Hippocampal formation (tissue), 2 donors: ENCODE results near the gene SLC23A3.

ENCODE experiments used
- DNase-seq, 2 donors: peaks; one replicate each; lab custom pipeline; 2025; lab: John Stamatoyannopoulos, UW

Gene SLC23A3

GRCh38 chr2:219140722-219141121 is 29.1 kb downstream of the SLC23A3 start:
- DNase-seq: no peak

GRCh38 chr2:219133976-219134375 is 35.9 kb downstream of the SLC23A3 start:
- no peak for DNase-seq

- no peak for DNase-seq
These were observed 38.1 kb downstream of the SLC23A3 start for GRCh38 chr2:219131744-219132143.

GRCh38 chr2:219131327-219131726 is 38.5 kb downstream of the SLC23A3 start:
- no peak for DNase-seq

- DNase-seq: no peak
These were observed 40.2 kb downstream of the SLC23A3 start for GRCh38 chr2:219129589-219129988.

GRCh38 chr2:219128396-219128795 is 41.4 kb downstream of the SLC23A3 start:
- no peak for DNase-seq

- DNase-seq: no peak
These were observed 42.7 kb downstream of the SLC23A3 start for GRCh38 chr2:219127037-219127635.

- no peak for DNase-seq
These were observed 43.3 kb downstream of the SLC23A3 start for GRCh38 chr2:219126555-219126954.

GRCh38 chr2:219125886-219126270 is 44.0 kb downstream of the SLC23A3 start:
- no peak for DNase-seq

- DNase-seq: no peak
These were observed 44.5 kb downstream of the SLC23A3 start for GRCh38 chr2:219125225-219125885.

GRCh38 chr2:219124381-219125110 is 45.3 kb downstream of the SLC23A3 start:
- DNase-seq: peak in 1 of 2 donors; percentile 6

GRCh38 chr2:219123356-219124135 is 46.3 kb downstream of the SLC23A3 start:
- DNase-seq: no peak

- DNase-seq: no peak
These were observed 47.4 kb downstream of the SLC23A3 start for GRCh38 chr2:219122202-219122980.

- DNase-seq: no peak
These were observed 49.7 kb downstream of the SLC23A3 start for GRCh38 chr2:219120082-219120481.

- DNase-seq: peak; percentile 7 to 59
These were observed 50.3 kb downstream of the SLC23A3 start for GRCh38 chr2:219119422-219120043.

GRCh38 chr2:219118504-219118903 is 51.3 kb downstream of the SLC23A3 start:
- no peak for DNase-seq

GRCh38 chr2:219116776-219117646 is 52.8 kb downstream of the SLC23A3 start:
- no peak for DNase-seq

GRCh38 chr2:219112651-219113338 is 57.0 kb downstream of the SLC23A3 start:
- no peak for DNase-seq

- no peak for DNase-seq
These were observed 57.8 kb downstream of the SLC23A3 start for GRCh38 chr2:219112062-219112406.
